Spleen (tissue), 11 donors: ENCODE measurements around the gene APRT. TPM values are rescaled to one million over a fixed set of nuclear protein-coding genes. Genes with fewer than 3 reads are reported as not detected.
"Not testable (repeated sequence)": the region's sequence is repeated elsewhere in the genome, so short reads cannot be mapped to it uniquely, and the experiment has no call there.

Experiments
- DNase-seq: peaks from one replicate; pipeline ENCODE4 v3.0.0-alpha.2; 2020
- H3K27ac ChIP-seq, 8 donors: fragments of 200-600 bp; sonication (generic) in 7 of 8; 1 replicate in 4 of 8; 2 replicates in 4 of 8; pipeline versions ENCODE4 v1.5.0 to v1.8.0; 2016 to 2021; ENCODE audit warnings: inconsistent platforms in 4 of 8, mild to moderate bottlenecking in 4 of 8, moderate library complexity in 1 of 8
- H3K27me3 ChIP-seq, 7 donors: fragments of 200-600 bp; sonication (generic) in 6 of 7; replicated peaks in 1 of 7; 1 replicate in 4 of 7; 2 replicates in 3 of 7; pipeline versions ENCODE4 v1.5.0 to v1.8.0; 2016 to 2021; ENCODE audit warnings: inconsistent platforms in 3 of 7, mild to moderate bottlenecking in 1 of 7
- H3K36me3 ChIP-seq, 6 donors: fragments of 200-600 bp; sonication (generic) in 5 of 6; 1 replicate in 4 of 6; 2 replicates in 2 of 6; pipeline versions ENCODE4 v1.5.0 to v1.8.0; 2016 to 2021; ENCODE audit warnings: inconsistent platforms in 2 of 6
- H3K4me1 ChIP-seq, 6 donors: fragments of 200-600 bp; sonication (generic) in 5 of 6; 1 replicate in 3 of 6; 2 replicates in 3 of 6; pipeline versions ENCODE4 v1.5.0 to v1.8.0; 2016 to 2021; ENCODE audit warnings: inconsistent platforms in 3 of 6
- H3K4me3 ChIP-seq, 8 donors: fragments of 200-600 bp; sonication (generic) in 7 of 8; 1 replicate in 4 of 8; 2 replicates in 4 of 8; pipeline versions ENCODE4 v1.5.0 to v1.8.0; 2016 to 2021; ENCODE audit warnings: inconsistent platforms in 4 of 8, mild to moderate bottlenecking in 4 of 8, moderate library complexity in 2 of 8
- H3K9me3 ChIP-seq, 8 donors: fragments of 200-600 bp; sonication (generic) in 7 of 8; 1 replicate in 4 of 8; 2 replicates in 4 of 8; pipeline versions ENCODE4 v1.5.0 to v1.8.0; 2016 to 2021; ENCODE audit warnings: inconsistent platforms in 4 of 8
- POLR2A ChIP-seq, 3 donors: fragments of 450-650 bp; IDR thresholded peaks; one replicate each; pipeline ENCODE4 v1.5.1; 2017; ENCODE audit warnings: antibody characterized with exemption in 3 of 3, mild to moderate bottlenecking in 1 of 3
- POLR2AphosphoS5 ChIP-seq, 3 donors: sonication (generic); formaldehyde crosslinking; IDR thresholded peaks; one replicate each; pipeline ENCODE4 v1.5.1; 2017; ENCODE audit warnings: antibody characterized with exemption in 3 of 3
- WGBS, 5 donors: extraction: QIAGEN DNeasy Blood & Tissue Kit in 3 of 5; methylation state at CpG; one replicate each; pipeline versions ENCODE4 v1.1.5 to v1.1.7; 2013 to 2018; 5-methylcytosine and 5-hydroxymethylcytosine counted together
- intact Hi-C: fragments of 100-400 bp; cut with DNase I; formaldehyde crosslinking; loops from one replicate; pipeline ENCODE4 v1.15.0; 2023; ENCODE audit warnings: low total_unique reads
- polyA plus RNA-seq, 3 donors: library from polyadenylated mRNA; stranded (reverse); fragments of 200-250 nt; gene quantifications; one replicate each; pipeline ENCODE4 v1.2.1, GENCODE V29; 2013
- total RNA-seq, 7 donors: library from RNA; depleted of rRNA in 3 of 7; stranded (reverse); fragments of >200 nt in 3 of 7; fragmentation: NEBNext Ultra II Directional in 4 of 7; extraction: Animal tissue kit (Norgen Biotek cat#: 25700) in 4 of 7; gene quantifications; one replicate each; pipeline versions ENCODE4 v1.1.0 to v1.2.1, GENCODE V29; 2016 to 2021
- TF ChIP-seq, protein P1 (sequence below), 11 experiments: fragments of 200-600 bp in 7 of 11; fragments of 450-650 bp in 4 of 11; sonication (generic) in 4 of 11; IDR thresholded peaks in 8 of 11; conservative IDR thresholded peaks in 3 of 11; 1 replicate in 7 of 11; 2 replicates in 4 of 11; pipeline versions ENCODE4 v1.4.0 to v1.8.0; 2016 to 2021; ENCODE audit warnings: antibody characterized with exemption in 11 of 11, inconsistent platforms in 4 of 11, mild to moderate bottlenecking in 1 of 11
- donor health status: healthy with polysubstance abuse.
- donor health status: DM: no; HTN: no; CAD: no; lungs with moderate emphysema.
- donor health status: DM: no; HTN: no; CAD: no.
- donor health status: Bipolar disorder and iron deficiency.
- donor health status: healthy.
- donor health status: DM: no; HTN: no; CAD: no.
- donor health status: DM: yes; HTN: yes; CAD: no.

The APRT gene
- total and polyA plus RNA-seq, 10 donors, result 84.1 to 259 (median 102) TPM

DNA sequence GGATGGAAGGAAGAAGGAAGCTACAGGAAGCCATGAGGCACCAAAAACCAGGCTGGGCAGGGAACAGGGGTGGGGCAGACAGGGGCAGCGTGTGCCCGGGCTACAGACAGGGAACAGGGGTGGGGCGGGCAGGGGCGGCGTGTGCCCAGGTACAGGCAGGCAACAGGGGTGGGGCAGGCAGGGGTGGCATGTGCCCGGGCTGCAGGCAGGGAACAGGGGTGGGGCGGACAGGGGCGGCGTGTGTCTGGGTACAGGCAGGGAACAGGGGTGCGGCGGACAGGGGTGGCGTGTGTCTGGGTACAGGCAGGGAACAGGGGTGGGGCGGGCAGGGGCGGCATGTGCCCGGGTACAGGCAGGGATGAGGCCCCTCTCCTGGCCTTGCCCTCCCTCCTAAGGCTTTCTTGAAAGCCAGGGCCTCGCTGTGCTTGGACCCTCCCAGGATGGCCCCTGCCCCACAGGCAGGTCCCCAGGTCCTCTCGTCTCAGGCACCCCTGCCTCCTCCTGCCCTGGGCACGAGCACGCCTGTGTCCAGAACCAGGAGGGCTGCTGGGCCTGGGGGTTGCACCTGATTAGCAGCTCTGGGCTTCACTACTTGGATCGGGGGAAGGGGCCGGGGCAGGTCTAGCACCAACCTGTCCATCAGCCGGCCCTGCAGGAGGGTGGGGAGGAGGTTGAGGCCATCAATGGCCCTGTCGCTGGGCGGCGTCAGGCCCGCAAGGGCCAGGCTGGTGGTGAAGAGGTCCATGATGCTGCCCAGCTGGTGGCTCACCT, 14.5 kb upstream of the APRT start:
- Histone ChIP-seq H3K27ac (no peak overlapping the region), H3K4me3 (no peak overlapping the region), H3K4me1 (no peaks in the 10 kb centered on the region), H3K36me3 (peaks cover 0 to 98% (median 47%) of the 10 kb centered on the region in 6 donors), H3K27me3 (no peaks in the 10 kb centered on the region), H3K9me3 (no peaks in the 10 kb centered on the region)
- 92 to 95% (median 92%) methylated on average over 19 to 26 of the region's 26 CpGs for WGBS, 5 donors
- no peak for TF ChIP-seq POLR2AphosphoS5 (IDR thresholded peaks at IDR 0.05)
- TF ChIP-seq, protein P1, sequence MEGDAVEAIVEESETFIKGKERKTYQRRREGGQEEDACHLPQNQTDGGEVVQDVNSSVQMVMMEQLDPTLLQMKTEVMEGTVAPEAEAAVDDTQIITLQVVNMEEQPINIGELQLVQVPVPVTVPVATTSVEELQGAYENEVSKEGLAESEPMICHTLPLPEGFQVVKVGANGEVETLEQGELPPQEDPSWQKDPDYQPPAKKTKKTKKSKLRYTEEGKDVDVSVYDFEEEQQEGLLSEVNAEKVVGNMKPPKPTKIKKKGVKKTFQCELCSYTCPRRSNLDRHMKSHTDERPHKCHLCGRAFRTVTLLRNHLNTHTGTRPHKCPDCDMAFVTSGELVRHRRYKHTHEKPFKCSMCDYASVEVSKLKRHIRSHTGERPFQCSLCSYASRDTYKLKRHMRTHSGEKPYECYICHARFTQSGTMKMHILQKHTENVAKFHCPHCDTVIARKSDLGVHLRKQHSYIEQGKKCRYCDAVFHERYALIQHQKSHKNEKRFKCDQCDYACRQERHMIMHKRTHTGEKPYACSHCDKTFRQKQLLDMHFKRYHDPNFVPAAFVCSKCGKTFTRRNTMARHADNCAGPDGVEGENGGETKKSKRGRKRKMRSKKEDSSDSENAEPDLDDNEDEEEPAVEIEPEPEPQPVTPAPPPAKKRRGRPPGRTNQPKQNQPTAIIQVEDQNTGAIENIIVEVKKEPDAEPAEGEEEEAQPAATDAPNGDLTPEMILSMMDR (IDR thresholded peaks at IDR 0.05 in 8 of 11, conservative IDR thresholded peaks at IDR 0.05 in 3 of 11), result no peak
- TF ChIP-seq POLR2A (IDR thresholded peaks at IDR 0.05), result no peak
- intact Hi-C loops, result no loop called here
- no peak for DNase-seq

DNA sequence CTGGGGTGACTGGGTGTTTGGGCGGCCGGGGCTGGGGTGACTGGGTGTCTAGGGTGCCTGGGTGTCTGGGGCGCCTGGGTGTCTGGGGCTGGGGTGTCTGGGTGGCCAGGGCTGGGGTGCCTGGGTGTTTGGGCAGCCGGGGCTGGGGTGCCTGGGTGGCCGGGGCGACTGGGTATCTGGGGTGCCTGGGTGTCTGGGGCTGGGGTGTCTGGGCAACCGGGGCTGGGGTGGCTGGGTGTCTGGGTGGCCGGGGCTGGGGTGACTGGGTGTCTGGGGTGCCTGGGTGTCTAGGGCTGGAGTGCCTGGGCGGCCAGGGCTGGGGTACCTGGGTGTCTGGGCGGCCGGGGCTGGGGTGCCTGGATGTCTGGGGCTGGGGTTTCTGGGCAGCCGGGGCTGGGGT, 13.4 kb upstream of the APRT start:
- no peak overlapping the region for H3K27ac ChIP-seq
- TF ChIP-seq, protein P1 (IDR thresholded peaks at IDR 0.05 in 8 of 11, conservative IDR thresholded peaks at IDR 0.05 in 3 of 11), result no peak
- TF ChIP-seq POLR2AphosphoS5 (IDR thresholded peaks at IDR 0.05), result no peak
- no peak for TF ChIP-seq POLR2A (IDR thresholded peaks at IDR 0.05)
- intact Hi-C loops, result no loop called here
- no peaks in the 10 kb centered on the region for H3K27me3 ChIP-seq
- no peak overlapping the region for H3K4me3 ChIP-seq
- WGBS, 5 donors, result 87 to 98% (median 93%) methylated on average over 5 to 12 of the region's 12 CpGs
- no peaks in the 10 kb centered on the region for H3K9me3 ChIP-seq
- no peak for DNase-seq
- peaks cover 0 to 100% (median 47%) of the 10 kb centered on the region in 6 donors for H3K36me3 ChIP-seq
- no peaks in the 10 kb centered on the region for H3K4me1 ChIP-seq

DNA sequence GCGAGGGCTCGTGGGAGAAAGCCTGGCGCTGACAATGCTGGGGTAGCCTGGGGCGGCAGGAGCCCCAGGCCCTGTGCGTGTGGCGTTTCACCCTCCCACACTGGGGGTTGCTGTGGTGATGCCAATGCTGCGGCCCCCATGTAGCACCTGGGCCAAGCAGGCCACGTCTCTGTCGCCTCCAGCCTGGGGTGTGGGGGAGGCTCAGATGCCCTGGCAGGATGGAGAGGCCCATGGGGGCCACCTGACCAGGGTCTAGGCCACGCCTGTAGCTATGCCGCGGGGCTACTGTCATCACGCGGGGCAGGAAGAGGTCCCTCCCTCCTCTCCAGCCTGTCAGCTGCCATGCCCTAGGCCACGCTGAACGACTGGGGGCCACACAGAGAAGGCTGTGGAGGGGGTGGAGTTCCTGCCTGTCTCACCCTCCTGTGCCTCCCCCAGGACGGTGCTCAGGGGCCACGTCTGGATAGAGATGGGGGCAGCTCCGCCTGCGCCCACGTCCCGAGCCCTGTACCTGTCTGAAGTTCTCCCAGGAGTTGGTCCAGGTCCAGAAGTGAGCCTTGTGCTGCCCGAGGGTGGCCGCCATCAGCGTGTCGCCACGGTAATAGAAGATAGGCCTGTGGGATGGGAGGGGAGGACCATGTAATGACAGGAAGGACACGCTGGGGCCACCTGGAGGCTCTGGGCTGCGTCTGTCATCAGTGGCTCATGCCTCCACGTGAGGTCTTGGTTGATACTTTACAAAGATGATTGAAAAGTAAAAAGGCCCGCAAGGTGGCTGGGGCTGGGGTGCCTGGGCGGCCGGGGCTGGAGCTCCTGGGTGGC, 12.7 kb upstream of the APRT start:
- Histone ChIP-seq H3K4me1 (no peaks in the 10 kb centered on the region), H3K36me3 (peaks cover 0 to 97% (median 44%) of the 10 kb centered on the region in 6 donors), H3K27me3 (no peaks in the 10 kb centered on the region), H3K4me3 (no peak overlapping the region), H3K27ac (no peak overlapping the region), H3K9me3 (no peaks in the 10 kb centered on the region)
- intact Hi-C loops, result no loop called here
- DNase-seq, result no peak
- TF ChIP-seq POLR2AphosphoS5 (IDR thresholded peaks at IDR 0.05), result peak in 1 of 3 donors; percentile 25
- TF ChIP-seq, protein P1 (IDR thresholded peaks at IDR 0.05 in 8 of 11, conservative IDR thresholded peaks at IDR 0.05 in 3 of 11), result no peak
- WGBS, 5 donors, result 86 to 90% (median 89%) methylated on average over 23 to 33 of the region's 33 CpGs

DNA sequence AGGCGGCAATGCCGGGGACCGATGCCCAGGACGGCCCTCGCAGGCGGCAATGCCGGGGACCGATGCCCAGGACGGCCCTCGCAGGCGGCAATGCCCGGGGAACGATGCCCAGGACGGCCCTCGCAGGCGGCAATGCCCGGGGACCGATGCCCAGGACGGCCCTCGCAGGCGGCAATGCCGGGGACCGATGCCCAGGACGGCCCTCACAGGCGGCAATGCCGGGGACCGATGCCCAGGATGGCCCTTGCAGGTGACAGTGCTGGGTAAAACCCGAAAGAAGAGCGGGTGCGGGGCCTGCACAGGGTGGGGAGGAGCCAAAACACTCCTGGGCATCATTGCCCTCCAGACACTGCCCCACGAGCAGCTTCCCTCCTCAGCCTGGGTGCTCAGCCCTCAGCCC, 11.9 kb upstream of the APRT start:
- DNase-seq, H3K27me3 ChIP-seq, intact Hi-C loops, H3K9me3 ChIP-seq, H3K27ac ChIP-seq, H3K4me3 ChIP-seq, H3K4me1 ChIP-seq: not testable (repeated sequence)
- peaks cover 0 to 97% (median 41%) of the 10 kb centered on the region in 6 donors for H3K36me3 ChIP-seq
- WGBS, 5 donors, result 93 to 97% (median 96%) methylated on average over 6 to 30 of the region's 31 CpGs
